HepG2 (cell line): Measurements from ENCODE around the gene PRKAB1. TPM values are rescaled to one million over a fixed set of nuclear protein-coding genes. Genes with fewer than 3 reads are reported as not detected.
"Not testable (repeated sequence)": the region's sequence is repeated elsewhere in the genome, so short reads cannot be mapped to it uniquely, and the experiment has no call there.

ENCODE experiments used
- ATAC-seq: fragments of 200-7000 bp; cut with Tn5 transposase; 3 replicates; pipeline ENCODE4 v1.9.1; 2020; ENCODE audit warnings: mild to moderate bottlenecking, moderate library complexity
- BruUV-seq: library from RNA; stranded (reverse); fragments of 400-500 nt; replicated peaks from 2 replicates; lab custom pipeline; 2021; lab: Mats Ljungman, UMichigan
- CTCF ChIA-PET: fragments of 300-600 bp; formaldehyde crosslinking; extraction: SDS; loops from one replicate; lab custom pipeline; 2021; ENCODE audit warnings: low total read pairs, inconsistent platforms, low intra/inter-chr PET ratio; lab: Yijun Ruan, JAX
- POLR2A ChIA-PET: fragments of 350-600 bp; sonication (Branson Sonifier 250); formaldehyde crosslinking; loops from one replicate; lab custom pipeline; 2020; ENCODE audit warnings: antibody characterized with exemption, inconsistent platforms; lab: Yijun Ruan, JAX
- DNase-seq: peaks from one replicate; pipeline ENCODE4 v3.0.0-alpha.2; 2015; ENCODE audit warnings: low spot score
- FAIRE-seq: peaks from 3 replicates; lab custom pipeline; 2011; peaks lifted over from hg19 to GRCh38; lab: Jason Lieb, UNC
- H2AFZ ChIP-seq: one replicate; pipeline ENCODE4 v1.6.1; 2011; ENCODE audit warnings: low read length, inconsistent platforms
- H3K27ac ChIP-seq: fragments of 300-600 bp; 3 replicates; pipeline ENCODE4 v1.8.0; 2011; ENCODE audit warnings: mixed run types, mild to moderate bottlenecking, mixed read lengths, low read length, inconsistent platforms; ENCODE audit not compliant: insufficient read depth; ENCODE audit errors: extremely low read length
- H3K27me3 ChIP-seq, 2 experiments: fragments of 200-600 bp in 1 of 2; 2 replicates in 1 of 2; 3 replicates in 1 of 2; pipeline versions ENCODE4 v1.6.0 to v1.8.0; 2011; ENCODE audit warnings: low read length in 2 of 2, mild to moderate bottlenecking in 2 of 2, moderate library complexity in 2 of 2, inconsistent platforms in 1 of 2; ENCODE audit not compliant: insufficient read depth in 2 of 2, control insufficient read depth in 1 of 2
- H3K36me3 ChIP-seq, 2 experiments: fragments of 200-600 bp in 1 of 2; replicated peaks in 1 of 2; 2 replicates in 1 of 2; 3 replicates in 1 of 2; pipeline versions ENCODE4 v1.5.1 to v1.8.0; 2011; ENCODE audit warnings: low read length in 2 of 2, inconsistent platforms in 1 of 2; ENCODE audit not compliant: insufficient read depth in 2 of 2, control insufficient read depth in 1 of 2
- H3K4me1 ChIP-seq: 2 replicates; pipeline ENCODE4 v1.5.1; 2012; ENCODE audit warnings: low read length, inconsistent platforms; ENCODE audit not compliant: insufficient read depth
- H3K4me2 ChIP-seq: 2 replicates; pipeline ENCODE4 v1.6.0; 2011; ENCODE audit warnings: low read depth, low read length, inconsistent platforms
- H3K4me3 ChIP-seq, 3 experiments: fragments of 200-600 bp in 1 of 3; sonication (generic), shearing (Covaris generic) in 1 of 3; replicated peaks in 1 of 3; 2 replicates each; pipeline ENCODE4 v1.5.1; 2011 to 2016; ENCODE audit warnings: low read length in 3 of 3, inconsistent platforms in 2 of 3, low read depth in 2 of 3, mild to moderate bottlenecking in 2 of 3, control low read depth in 1 of 3, mixed read lengths in 1 of 3; ENCODE audit not compliant: insufficient read depth in 1 of 3
- H3K79me2 ChIP-seq: one replicate; pipeline ENCODE4 v1.6.1; 2011; ENCODE audit warnings: low read length, inconsistent platforms; ENCODE audit not compliant: insufficient read depth
- H3K9ac ChIP-seq: 2 replicates; pipeline ENCODE4 v1.6.0; 2011; ENCODE audit warnings: mild to moderate bottlenecking, low read depth, low read length, inconsistent platforms; ENCODE audit not compliant: insufficient read depth
- H3K9me3 ChIP-seq: 2 replicates; pipeline ENCODE4 v1.5.1; 2012; ENCODE audit warnings: mild to moderate bottlenecking, low read length
- H4K20me1 ChIP-seq: 2 replicates; pipeline ENCODE4 v1.6.0; 2011; ENCODE audit warnings: inconsistent platforms, mild to moderate bottlenecking, low read length, moderate library complexity; ENCODE audit not compliant: insufficient read depth
- PITX1 ChIP-seq: sonication (generic); formaldehyde crosslinking; IDR thresholded peaks from 2 replicates; pipeline ENCODE4 v1.5.1; 2020; ENCODE audit warnings: mild to moderate bottlenecking, missing genetic modification reagents
- YEATS2 ChIP-seq: sonication (generic); formaldehyde crosslinking; IDR thresholded peaks from 2 replicates; pipeline ENCODE4 v1.4.0; 2020; ENCODE audit warnings: missing genetic modification reagents, borderline replicate concordance
- WGBS: methylation state at CpG from one replicate; pipeline ENCODE4 v1.1.6; 2017; ENCODE audit warnings: low lambda C conversion rate; 5-methylcytosine and 5-hydroxymethylcytosine counted together
- in situ Hi-C: cut with HindIII; loops from 2 replicates; pipeline ENCODE4 v1.10.0; 2017; ENCODE audit warnings: low pct_unique_long_range_greater_than_20kb; ENCODE audit not compliant: extremely low pct_ligation_motif_present
- intact Hi-C: fragments of 100-400 bp; cut with micrococcal nuclease; formaldehyde crosslinking; loops from one replicate; pipeline ENCODE4 v1.10.0; 2022; ENCODE audit not compliant: unreplicated experiment
- polyA plus RNA-seq, 8 experiments: library from polyadenylated mRNA; depleted of rRNA in 3 of 8; stranded (reverse) in 7 of 8; unstranded in 1 of 8; fragments of >200 nt; fragmentation: Illumina TruSeq in 4 of 8; extraction: Trizol in 4 of 8; gene quantifications; 2 replicates each; pipeline versions ENCODE4 v1.2.1 to v1.2.3, GENCODE V29; 2011 to 2016; ENCODE audit warnings: low read depth in 4 of 8, missing spikeins in 1 of 8, mixed read lengths in 1 of 8; ENCODE audit not compliant: insufficient read depth in 1 of 8
- total RNA-seq, 5 experiments: library from RNA; depleted of rRNA; stranded (reverse); fragments of >200 nt; fragmentation: Illumina TruSeq; extraction: Trizol; gene quantifications; 2 replicates each; pipeline ENCODE4 v1.2.3, GENCODE V29; 2016; ENCODE audit warnings: low read depth in 1 of 5

The PRKAB1 gene
- total and polyA plus RNA-seq, 2 of the 13 experiments (the other 11 are each of a cell fraction or from before 2014, with no cell fraction given), result 28.4 to 35.5 TPM

- no peaks in the 10 kb centered on the region for H3K79me2 ChIP-seq
- FAIRE-seq, result no peak
- intact Hi-C loops (no loop called here), in situ Hi-C loops (no loop called here)
- 61% methylated on average over 3 of the region's 3 CpGs for WGBS
- H3K9me3 ChIP-seq, result no peaks in the 10 kb centered on the region
- H3K4me1 ChIP-seq, result no peaks in the 10 kb centered on the region
- no peak overlapping the region for H3K4me2 ChIP-seq
- H3K36me3 ChIP-seq, result no peaks in the 10 kb centered on the region
- no peak for DNase-seq
- no peak overlapping the region for H3K27ac ChIP-seq
- CTCF ChIA-PET, result no interaction called here
- H3K27me3 ChIP-seq, result peaks cover 0 to 4% of the 10 kb centered on the region in 2 experiments; a peak in 1 of 5 replicates
- H4K20me1 ChIP-seq, result no peaks in the 10 kb centered on the region
- BruUV-seq, result no TSS peak
- ATAC-seq, result no peak
- no peak overlapping the region for H3K9ac ChIP-seq
- H2AFZ ChIP-seq, result no peak overlapping the region
- POLR2A ChIA-PET, result no interaction called here
- no peak for TF ChIP-seq YEATS2 (CRISPR knock-in tag)
- TF ChIP-seq PITX1 (CRISPR knock-in tag), result no peak
- no peak overlapping the region for H3K4me3 ChIP-seq
These were observed 15.3 kb upstream of the PRKAB1 start for GRCh38 chr12:119652665-119653064.

GRCh38 chr12:119657001-119657400 lies 10.9 kb upstream of the PRKAB1 start:
- DNase-seq, H3K9ac ChIP-seq, H2AFZ ChIP-seq, BruUV-seq, H3K27me3 ChIP-seq, FAIRE-seq, H4K20me1 ChIP-seq, H3K4me3 ChIP-seq, H3K9me3 ChIP-seq, POLR2A ChIA-PET, H3K79me2 ChIP-seq, H3K4me1 ChIP-seq, H3K36me3 ChIP-seq, ATAC-seq, H3K4me2 ChIP-seq, H3K27ac ChIP-seq, intact Hi-C loops, in situ Hi-C loops: not testable (repeated sequence)
- WGBS, result 6% methylated on average over 2 of the region's 2 CpGs
- CTCF ChIA-PET, result interaction anchor here (2.8 kb wide), 1 partner anchor 123 kb away, joined by 10 read pairs; no protein-coding TSS in a partner anchor
